ENCODE data around the gene LOXL3. TPM values are rescaled to one million over a fixed set of nuclear protein-coding genes. Genes with fewer than 3 reads are reported as not detected.

Gene LOXL3
- total RNA-seq, 2 donors from 2014 or later = 1.3 to 10.7 TPM

DNA sequence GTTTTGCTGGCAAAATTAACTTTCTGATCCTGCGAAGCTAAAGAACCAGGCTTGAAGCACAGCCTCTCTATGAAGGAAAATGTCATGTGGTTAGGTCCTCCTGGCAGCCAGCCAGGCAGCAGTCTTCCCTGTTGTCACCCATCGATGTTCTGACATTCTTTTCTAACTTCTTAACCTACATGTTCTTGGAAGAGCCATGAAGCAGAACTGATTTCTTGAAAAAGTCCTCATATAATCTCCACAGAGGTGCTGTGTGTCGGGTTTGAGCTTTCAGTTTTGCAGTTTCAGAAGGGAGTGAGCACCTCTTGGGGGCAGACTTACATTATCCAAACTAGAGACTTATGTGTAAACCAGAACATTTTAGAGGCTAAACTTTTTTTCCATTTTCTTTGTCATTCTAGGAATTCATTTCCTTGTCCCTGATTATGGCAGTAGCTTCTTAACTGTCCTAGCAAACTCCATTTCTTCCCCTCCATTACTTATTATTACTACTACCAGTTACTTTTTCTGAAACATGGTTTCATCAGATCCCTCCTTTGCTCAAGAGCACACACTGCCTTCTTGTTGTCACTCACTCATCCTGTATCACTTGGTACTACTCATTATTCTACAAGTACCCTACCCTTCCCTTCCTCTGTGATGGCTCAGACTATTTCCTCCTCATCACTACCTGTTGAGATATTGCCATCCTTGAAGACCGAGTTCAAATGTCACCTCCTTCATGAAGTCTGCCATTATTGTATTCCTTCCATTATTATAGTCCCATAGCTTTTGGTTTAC lies 31.9 kb upstream of the LOXL3 start:
- Histone ChIP-seq H3K27ac (no peak overlapping the region), H3K4me3 (no peak overlapping the region), H3K27me3 (replicated peaks; ENCODE audit: insufficient read depth) (no peaks in the 10 kb centered on the region), H3K4me1 (replicated peaks) (no peaks in the 10 kb centered on the region), H3K36me3 (no peaks in the 10 kb centered on the region), H3K9me3 (no peaks in the 10 kb centered on the region)
- intact Hi-C loops (cut with DNase I) = loop anchor here (2.0 to 10.0 kb wide), 2 partner anchors 61 to 103 kb away; partner anchors contain the start of genes AUP1, CCDC142, DQX1 and HTRA2
- TF ChIP-seq POLR2AphosphoS5 (IDR thresholded peaks at IDR 0.05) (no peak), POLR2A (IDR thresholded peaks at IDR 0.05) (no peak)
- TF ChIP-seq, protein P1, sequence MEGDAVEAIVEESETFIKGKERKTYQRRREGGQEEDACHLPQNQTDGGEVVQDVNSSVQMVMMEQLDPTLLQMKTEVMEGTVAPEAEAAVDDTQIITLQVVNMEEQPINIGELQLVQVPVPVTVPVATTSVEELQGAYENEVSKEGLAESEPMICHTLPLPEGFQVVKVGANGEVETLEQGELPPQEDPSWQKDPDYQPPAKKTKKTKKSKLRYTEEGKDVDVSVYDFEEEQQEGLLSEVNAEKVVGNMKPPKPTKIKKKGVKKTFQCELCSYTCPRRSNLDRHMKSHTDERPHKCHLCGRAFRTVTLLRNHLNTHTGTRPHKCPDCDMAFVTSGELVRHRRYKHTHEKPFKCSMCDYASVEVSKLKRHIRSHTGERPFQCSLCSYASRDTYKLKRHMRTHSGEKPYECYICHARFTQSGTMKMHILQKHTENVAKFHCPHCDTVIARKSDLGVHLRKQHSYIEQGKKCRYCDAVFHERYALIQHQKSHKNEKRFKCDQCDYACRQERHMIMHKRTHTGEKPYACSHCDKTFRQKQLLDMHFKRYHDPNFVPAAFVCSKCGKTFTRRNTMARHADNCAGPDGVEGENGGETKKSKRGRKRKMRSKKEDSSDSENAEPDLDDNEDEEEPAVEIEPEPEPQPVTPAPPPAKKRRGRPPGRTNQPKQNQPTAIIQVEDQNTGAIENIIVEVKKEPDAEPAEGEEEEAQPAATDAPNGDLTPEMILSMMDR (IDR thresholded peaks at IDR 0.05) = no peak
- DNase-seq (ENCODE audit: low spot score) = no peak
- 54% methylated on average over 4 of the region's 4 CpGs for WGBS

GRCh38 chr2:74584088-74584645 lies 30.4 kb upstream of the LOXL3 start:
- no peaks in the 10 kb centered on the region for H3K36me3 ChIP-seq
- 64% methylated on average over 2 of the region's 2 CpGs for WGBS
- no peak overlapping the region for H3K4me3 ChIP-seq
- no peak overlapping the region for H3K27ac ChIP-seq
- DNase-seq (ENCODE audit: low spot score) = no peak
- TF ChIP-seq, protein P1 (IDR thresholded peaks at IDR 0.05) = no peak
- TF ChIP-seq POLR2A (IDR thresholded peaks at IDR 0.05) (no peak), POLR2AphosphoS5 (IDR thresholded peaks at IDR 0.05) (no peak)
- no peaks in the 10 kb centered on the region for H3K27me3 ChIP-seq (replicated peaks; ENCODE audit: insufficient read depth)
- intact Hi-C loops (cut with DNase I) = loop anchor here (10.0 kb wide), 1 partner anchor 59 kb away; the partner anchor contains the start of genes AUP1, DQX1 and HTRA2
- no peaks in the 10 kb centered on the region for H3K4me1 ChIP-seq (replicated peaks)
- no peaks in the 10 kb centered on the region for H3K9me3 ChIP-seq

DNA sequence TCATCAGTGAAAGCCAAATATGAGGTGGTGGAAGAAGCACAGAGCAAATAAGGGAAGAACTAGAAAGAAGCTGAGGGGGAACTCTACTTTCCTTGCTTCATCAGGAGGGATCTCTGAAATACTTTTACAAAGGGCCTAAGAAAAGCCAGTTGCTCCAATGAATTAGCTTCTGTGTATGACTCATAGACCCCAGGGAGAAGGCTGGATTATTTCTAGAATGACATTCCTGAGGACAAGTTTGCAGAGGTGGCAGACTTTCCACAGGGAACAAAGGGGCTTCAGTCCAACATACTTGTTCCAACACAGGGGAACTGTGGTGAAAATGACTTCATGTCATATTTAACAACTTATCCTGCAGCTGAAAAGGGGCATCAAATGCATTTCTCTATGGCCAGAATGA lies 29.8 kb upstream of the LOXL3 start:
- no peak overlapping the region for H3K4me3 ChIP-seq
- TF ChIP-seq, protein P1 (IDR thresholded peaks at IDR 0.05) = no peak
- no peak for TF ChIP-seq POLR2AphosphoS5 (IDR thresholded peaks at IDR 0.05)
- TF ChIP-seq POLR2A (IDR thresholded peaks at IDR 0.05) = no peak
- H3K27me3 ChIP-seq (replicated peaks; ENCODE audit: insufficient read depth) = no peaks in the 10 kb centered on the region
- no peaks in the 10 kb centered on the region for H3K9me3 ChIP-seq
- H3K4me1 ChIP-seq (replicated peaks) = no peaks in the 10 kb centered on the region
- H3K36me3 ChIP-seq = no peaks in the 10 kb centered on the region
- H3K27ac ChIP-seq = no peak overlapping the region
- no peak for DNase-seq (ENCODE audit: low spot score)
- intact Hi-C loops (cut with DNase I) = loop anchor here (10.0 kb wide), 1 partner anchor 59 kb away; the partner anchor contains the start of genes AUP1, DQX1 and HTRA2

DNA sequence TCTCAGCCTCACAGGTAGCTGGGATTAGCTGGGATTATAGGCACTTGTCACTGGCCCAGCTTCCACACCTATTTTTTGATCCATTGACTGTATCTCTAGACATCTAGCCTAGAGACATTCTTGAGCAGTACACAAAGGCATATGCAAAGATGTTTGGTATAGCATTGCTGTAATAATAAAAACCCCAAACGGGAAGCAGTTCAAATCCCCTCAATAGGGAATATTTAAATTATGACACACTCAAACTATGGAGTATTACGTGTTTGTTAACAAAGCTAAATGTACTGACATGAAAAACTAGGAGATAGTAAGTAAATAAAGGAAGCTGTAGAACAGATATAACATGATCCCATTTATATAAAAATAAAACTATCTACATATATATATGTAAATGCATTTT lies 28.4 kb upstream of the LOXL3 start:
- H3K4me3 ChIP-seq = no peak overlapping the region
- no peaks in the 10 kb centered on the region for H3K27me3 ChIP-seq (replicated peaks; ENCODE audit: insufficient read depth)
- intact Hi-C loops (cut with DNase I) = loop anchor here (10.0 kb wide), 1 partner anchor 57 kb away; the partner anchor contains the start of genes AUP1, DQX1 and HTRA2
- H3K9me3 ChIP-seq = no peaks in the 10 kb centered on the region
- no peak for DNase-seq (ENCODE audit: low spot score)
- no peak overlapping the region for H3K27ac ChIP-seq
- 78% methylated on average over 2 of the region's 2 CpGs for WGBS
- TF ChIP-seq POLR2AphosphoS5 (IDR thresholded peaks at IDR 0.05) (no peak), POLR2A (IDR thresholded peaks at IDR 0.05) (no peak)
- TF ChIP-seq, protein P1 (IDR thresholded peaks at IDR 0.05) = no peak
- H3K36me3 ChIP-seq = no peaks in the 10 kb centered on the region
- no peaks in the 10 kb centered on the region for H3K4me1 ChIP-seq (replicated peaks)

Data from prostate gland (tissue), 2 donors.